Measurements from ENCODE around the gene MAK. TPM values are rescaled to one million over a fixed set of nuclear protein-coding genes. Genes with fewer than 3 reads are reported as not detected.
A peak's percentile ranks its signal among the peaks of the same experiment; 100 is the strongest.
"Not testable (repeated sequence)": the region's sequence is repeated elsewhere in the genome, so short reads cannot be mapped to it uniquely, and the experiment has no call there.

MAK gene
- polyA plus RNA-seq, 1 donor: 3.3 TPM

DNA sequence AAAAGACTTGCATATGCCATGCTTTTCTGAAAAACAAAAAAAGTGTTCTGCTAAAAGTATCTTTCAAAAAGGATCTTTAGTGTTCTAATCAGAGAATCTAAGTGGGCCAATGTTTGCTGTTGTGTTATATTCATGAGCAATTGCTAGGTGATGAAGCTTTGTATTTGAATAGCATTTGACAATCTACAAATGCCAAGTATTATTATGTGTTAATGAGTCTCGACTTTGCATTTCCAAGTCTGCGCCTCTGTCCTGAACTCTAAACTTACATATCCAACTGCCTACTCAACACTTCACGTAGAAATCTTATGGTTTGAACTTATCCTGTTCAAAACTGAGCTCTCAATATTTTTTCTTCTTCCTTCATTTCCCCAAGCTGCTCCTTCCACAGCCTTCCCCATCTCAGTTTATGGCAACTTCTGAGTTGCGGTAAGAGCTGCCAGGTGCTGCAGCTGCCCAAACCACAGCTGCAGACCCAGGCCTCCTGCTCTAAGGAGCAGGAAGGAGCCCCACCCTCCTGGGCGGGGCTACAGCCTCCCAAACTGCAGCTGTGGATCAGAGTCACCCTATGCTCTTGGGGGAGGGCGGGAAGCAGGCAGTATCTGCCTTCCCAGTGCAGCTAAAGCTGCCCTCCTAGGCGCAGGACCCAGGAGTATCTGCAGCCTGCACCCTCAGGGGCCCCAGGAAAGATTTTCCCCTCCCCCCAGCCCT lies 16.7 kb upstream of the MAK start:
- no peak for DNase-seq

DNA sequence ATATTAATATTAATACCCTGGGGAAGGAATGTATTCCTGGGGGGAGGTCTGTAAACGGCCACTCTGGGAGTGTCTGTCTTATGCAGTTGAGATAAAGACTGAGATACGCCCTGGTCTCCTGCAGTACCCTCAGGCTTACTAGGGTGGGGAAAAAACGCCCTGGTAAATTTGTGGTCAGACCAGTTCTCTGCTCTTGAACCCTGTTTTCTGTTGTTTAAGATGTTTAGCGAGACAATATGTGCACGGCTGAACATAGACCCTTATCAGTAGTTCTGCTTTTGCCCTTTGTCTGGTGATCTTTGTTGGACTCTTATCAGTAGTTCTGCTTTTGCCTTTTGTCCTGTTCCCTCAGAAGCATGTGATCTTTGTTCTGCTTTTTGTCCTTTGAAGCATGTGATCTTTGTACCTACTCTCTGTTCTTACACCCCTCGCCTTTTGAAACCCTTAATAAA lies 15.5 kb upstream of the MAK start:
- DNase-seq: not testable (repeated sequence)

DNA sequence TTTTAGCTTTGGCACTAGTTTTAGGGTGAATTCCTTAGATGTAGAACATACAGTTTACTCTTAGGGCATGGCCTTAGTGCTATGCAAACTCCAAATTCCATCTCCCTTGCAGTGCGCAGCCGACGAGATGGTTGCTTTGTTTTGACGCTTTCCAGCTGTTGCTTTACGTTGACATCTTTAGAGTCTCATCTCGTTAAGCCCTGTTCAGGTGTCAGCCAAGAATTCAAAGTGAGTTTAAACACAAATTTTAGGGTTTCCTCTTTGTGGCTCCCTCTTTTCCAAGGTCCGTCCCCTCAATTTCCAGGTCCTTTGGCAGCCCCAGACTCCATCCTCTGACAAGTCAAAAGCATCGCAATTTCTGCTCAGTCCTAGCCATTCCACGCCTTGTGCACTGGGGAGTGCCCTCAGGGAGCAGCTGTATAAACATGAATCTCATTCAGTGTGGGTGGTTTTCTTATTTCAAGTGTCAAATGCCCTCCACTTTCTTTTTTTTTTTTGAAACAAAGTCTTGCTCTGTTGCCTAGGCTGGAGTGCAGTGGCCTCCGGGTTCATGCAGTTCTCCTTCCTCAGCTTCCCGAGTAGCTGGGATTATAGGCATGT lies 14.1 kb upstream of the MAK start:
- DNase-seq: peak; percentile 55

DNA sequence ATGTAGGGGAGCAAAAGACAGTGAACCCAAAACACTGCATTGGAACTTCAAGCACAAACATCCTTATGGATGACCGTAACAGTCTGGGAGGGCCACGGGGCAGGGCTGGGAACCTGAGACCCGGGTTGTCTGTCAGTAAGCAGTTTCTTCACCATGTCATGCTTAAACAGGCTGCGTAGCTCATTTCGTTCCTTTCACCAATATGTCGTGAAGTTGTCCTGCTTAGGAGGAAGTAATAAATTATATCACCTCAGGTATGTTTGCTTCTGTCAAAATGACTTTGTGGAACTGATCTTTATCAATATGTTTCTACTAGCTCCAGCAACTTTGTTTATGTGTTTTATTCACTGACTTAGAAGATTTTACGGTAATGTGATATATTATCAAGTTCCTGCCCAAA lies 12.4 kb upstream of the MAK start:
- no peak for DNase-seq

DNA sequence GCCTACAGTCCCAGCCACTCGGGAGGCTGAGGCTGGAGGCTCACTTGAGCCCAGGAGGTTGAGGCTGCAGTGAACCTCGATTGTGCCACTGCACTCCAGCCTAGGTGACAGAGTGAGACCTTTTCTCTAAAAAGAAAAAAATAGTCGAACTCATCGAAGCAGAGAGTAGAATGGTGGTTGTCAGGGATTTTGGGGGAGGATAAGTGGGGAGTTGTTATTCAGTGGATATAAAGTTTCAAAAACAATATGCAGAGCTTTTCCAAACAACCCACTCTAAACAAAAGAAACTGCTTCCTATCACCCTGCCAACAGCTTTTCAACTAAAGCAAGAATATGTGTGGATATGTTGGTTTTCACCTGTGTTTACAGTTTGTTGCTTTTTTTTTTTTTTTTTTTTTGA lies 11.6 kb upstream of the MAK start:
- no peak for DNase-seq

DNA sequence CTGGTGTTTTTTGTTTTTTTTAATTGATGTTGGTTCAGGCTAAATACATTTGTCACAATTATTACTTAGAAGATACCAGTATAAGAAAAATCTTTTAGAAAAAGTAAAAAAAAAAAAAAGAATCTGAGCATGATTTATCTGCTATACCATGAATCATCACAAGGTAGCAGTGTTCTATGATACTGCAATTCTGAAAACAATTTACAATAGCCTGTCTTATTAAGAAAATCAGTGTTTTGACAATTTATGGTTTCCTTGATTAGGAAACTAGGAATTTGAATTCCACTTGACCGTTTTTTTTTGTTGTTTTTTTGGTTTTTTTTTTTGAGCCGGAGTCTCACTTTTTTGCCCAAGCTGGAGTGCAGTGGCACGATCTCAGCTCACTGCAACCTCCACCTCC lies 9.3 kb upstream of the MAK start:
- no peak for DNase-seq

DNA sequence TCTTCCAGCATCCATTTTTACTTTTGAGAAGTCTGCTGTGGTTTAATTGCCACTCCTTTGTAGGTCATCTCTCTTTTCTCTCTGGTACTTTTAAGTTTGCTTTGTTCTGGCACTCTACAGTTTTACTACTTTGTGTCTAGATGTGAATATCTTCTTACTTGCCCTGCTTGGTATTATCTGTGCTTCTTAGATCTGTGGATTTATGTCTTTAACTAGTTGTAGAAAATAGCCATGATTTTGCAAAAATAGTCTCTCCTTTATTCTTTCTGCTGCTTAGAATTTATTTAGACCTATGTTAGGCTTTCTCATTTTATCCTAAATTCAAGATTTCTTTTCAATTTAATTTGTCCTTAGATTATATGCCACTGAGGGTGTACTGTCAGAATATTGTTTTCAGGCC lies 5.2 kb upstream of the MAK start:
- DNase-seq: no peak

DNA sequence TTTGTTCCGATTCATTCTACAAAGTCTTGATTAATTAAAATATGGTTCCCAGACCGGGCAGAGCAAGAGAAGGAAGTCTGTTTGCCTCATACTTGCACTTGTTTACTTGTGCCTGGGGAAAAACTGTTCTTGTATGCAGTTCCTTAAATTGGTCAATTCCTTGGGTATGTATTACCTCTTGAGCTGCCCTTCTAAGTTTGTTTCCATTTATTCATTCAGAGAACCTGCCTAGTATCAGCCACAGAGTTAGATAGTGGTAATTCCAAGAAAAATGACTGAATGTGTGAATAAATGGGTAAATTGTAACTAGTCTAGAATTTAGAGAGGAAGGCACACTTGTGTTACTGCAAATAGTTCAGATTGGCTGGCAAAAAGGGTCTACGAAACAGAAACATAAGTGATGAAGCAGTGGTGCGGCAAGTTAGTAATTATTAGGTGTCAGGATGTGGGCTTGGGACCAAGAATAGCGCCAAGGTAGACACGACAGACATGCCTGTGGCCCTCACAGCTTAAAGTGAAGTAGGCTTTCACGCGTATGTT lies 525 bp upstream of the MAK start:
- DNase-seq: no peak

DNA sequence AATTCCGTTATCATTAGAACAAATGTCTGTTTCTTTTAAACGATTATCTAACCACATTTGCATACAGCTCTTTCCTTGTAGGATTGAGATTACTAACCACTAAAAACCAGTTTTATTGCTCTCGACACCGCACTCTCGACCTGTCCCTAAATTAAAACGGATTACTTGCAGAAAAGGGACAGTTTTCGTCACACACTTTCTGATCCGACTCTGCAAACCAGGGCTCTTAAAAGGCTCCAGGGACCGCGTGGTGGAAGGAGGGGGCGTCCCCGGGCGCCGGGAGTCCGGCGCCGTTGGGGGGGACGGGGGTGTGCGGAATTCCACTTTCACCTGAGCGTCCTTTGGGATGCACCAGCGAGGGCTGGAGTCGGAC lies 731 bp downstream of the MAK start:
- DNase-seq: no peak

DNA sequence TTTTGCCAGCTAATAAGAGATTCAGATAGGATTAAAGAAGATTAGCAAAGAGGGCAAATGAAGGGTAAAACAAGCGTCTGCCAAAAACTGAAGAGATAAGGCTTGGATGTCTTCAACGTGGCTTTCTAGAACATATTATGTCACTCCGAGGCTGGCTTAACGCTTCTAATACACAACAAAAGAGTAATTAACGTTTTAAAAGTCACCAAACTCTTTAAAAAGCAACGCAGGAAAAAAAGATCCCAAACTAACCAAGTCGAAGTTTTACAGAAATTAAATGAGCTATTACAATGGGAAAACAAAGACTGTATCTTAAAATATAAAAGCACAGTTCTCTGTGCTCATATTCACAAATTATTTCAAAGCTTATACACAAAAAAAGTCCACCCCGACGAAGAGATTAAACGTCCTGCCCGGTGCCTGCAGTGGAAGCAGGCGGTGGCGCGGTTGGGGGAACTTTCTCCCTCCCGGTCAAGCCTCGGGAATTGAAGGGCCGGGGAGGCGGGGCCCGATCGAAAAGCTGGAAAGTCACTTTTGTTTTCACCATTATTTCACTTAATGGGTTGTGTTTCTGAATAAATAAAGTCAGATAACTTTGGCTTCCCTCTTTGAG lies 1.2 kb downstream of the MAK start:
- peak; percentile 43 for DNase-seq

DNA sequence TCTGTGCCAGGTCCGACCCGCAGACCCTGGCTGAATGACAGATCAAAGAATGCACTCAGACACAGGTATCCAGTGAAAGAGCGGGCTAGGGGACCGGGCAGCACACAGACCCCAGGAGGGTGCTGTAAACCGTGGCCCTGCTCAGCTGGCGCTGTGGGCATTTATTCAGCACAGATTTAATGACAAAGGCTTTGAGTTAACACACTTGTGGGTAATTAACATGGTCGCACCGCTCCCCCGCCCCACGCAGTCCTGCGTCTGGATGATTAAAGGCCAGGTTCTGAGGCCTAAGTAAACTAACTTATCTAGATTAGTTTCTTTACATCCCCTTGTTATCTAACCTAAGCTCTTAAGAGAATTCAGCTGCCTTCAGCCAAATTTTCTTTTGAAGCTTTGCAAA lies 3.5 kb downstream of the MAK start:
- DNase-seq: no peak

DNA sequence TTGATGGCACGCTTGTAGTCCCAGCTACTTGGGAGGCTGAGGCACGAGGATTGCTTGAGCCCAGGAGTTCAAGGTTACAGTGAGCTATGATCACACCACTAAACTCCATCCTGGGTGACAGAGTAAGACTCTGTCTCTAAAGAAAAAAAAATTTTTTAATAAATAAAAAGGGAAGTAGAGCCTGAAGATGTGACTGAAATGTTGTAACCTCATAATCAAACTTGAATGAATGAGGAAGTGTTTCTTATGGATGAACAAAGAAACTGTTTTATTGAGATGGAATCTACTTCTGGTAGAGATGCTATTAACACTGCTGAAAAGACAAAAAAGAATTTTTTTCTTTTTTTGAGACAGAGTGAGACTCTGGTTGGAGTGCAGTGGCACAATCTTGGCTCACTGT lies 6.7 kb downstream of the MAK start:
- DNase-seq: no peak

DNA sequence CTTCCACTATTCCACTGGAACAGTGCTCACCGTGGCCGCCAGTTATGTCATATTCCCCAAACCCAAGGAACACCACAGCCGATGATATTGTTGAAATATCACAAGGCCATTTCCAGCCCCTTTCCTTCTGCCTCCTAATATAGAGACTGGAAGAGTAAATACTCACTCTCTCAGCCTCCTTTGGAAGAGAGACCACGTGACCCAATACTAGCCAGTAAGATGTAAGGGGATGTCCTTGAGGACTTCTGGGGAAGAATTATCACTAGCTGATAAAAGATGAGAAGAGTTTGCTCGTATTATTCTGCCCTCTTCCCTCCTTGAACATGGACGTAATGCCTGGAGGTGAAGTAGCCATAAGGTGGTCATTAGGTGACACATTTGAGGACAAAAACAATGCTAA lies 13.5 kb downstream of the MAK start:
- no peak for DNase-seq

DNA sequence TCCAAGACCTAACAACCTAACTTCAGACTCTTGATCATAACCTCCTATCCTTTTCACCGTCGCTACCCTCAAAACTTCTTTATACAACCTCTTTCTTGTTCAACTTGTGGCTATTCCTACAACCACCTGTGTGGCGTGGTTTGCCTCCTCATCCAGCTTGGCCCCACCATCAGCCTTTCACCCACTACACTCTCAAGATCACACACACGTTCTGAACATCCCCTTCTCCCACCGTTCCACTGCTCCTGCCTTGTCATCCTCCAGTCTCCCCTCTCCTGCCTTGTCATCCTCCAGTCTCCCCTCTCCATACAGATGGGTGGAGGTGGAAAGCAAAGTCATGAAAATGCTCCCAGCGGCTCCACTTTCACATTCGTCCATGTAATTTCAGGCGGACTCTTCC lies 14.0 kb downstream of the MAK start:
- DNase-seq: no peak

DNA sequence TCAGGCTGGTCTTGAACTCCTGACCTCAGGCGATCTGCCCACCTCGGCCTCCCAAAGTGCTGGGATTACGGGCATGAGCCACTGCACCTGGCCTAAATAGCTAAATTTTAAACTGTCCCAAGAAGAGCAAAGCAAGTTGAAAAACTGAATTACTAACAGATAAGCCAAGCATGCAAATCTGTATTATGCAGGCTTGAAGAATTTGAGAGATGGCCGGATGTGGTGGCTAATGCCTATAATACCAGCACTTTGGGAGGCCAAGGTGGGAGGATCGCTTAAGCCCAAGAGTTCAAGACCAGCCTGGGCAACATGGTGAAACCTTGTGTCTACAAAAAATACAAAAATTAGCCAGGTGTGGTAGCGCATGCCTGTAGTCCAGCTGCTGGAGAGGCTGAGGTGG lies 24.2 kb downstream of the MAK start:
- DNase-seq: not testable (repeated sequence)

DNA sequence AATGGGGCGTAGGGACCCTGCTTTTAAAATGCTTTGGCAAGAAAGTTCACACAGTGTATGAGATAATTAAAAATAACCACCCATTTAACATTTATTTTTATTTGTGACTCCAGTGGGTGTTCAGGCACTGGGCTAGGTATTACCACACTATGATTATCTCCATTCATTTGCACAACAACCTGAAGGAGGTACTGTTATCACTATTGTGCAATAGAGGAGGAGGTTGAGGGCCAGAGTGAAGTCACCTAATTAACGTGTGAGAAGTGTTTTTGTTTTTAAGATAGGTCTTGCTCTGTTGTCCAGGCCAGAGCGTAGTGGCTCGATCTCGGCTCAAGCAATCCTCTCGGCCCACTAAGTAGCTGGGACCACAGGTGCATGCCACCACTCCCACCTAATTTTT lies 29.2 kb downstream of the MAK start:
- no peak for DNase-seq

DNA sequence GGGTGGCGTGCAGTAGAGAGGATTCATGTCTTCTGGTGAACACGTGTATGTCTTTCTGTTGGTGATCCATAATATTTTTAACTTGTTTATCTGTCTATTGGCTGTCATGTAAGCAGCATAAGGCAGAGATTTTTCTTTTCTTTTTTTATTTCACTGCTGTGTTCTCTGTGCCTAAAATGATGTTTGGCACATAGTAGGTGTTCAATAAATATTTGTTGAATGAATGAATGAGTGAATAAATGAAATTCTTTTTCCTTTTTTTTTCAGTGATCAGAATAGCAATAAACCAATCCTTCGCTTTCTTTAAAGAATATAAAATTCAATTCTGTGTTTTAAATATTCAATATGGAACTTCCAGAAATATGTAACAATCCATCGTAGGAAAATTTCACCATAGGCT lies 30.0 kb downstream of the MAK start:
- no peak for DNase-seq

DNA sequence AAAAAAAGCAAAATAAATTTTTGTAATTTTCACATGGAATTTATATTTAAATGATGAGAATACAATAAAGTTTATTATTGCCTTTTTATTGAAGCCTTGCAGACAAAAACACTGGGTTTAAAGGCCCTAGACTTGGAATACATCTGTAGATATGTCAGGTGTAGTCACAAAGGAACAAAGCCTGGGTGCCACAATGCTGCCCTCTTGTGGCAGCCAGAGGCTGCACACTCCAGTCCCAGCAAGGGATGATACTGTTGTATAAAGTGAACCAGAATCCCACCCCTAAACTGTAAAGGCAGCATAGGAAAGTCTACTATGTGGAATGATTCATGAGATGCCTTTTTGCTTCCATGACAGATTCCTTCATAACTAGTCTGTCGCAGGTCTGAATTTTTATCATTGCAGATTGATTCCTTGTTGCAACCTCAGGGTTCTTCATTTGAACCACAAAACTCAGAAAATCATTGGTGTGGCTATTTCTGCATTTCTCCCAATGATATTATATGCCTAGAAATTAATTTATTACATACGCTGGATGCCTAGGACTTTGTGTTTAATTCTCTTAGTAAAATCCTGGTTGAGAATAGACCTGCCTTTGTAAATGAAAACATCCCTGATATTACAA lies 37.0 kb downstream of the MAK start:
- peak; percentile 50 for DNase-seq

DNA sequence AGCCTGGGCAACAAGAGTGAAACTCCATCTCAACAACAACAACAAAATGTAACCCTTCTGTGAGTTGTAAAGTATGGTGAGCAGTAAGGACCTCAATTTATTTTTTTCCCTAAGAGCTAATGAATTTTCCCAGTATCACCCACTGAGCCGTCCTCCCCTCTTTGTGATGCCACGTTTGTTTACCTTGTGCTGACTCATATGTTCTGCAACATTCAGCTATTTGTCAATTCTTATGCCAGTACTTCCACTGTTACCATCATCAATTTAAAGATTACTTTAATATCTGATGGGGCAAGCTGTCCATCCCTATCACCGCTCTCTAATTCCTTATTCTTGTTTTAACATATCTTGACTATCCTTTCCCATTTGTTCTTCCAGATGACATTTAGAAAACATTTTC lies 37.5 kb downstream of the MAK start:
- no peak for DNase-seq

DNA sequence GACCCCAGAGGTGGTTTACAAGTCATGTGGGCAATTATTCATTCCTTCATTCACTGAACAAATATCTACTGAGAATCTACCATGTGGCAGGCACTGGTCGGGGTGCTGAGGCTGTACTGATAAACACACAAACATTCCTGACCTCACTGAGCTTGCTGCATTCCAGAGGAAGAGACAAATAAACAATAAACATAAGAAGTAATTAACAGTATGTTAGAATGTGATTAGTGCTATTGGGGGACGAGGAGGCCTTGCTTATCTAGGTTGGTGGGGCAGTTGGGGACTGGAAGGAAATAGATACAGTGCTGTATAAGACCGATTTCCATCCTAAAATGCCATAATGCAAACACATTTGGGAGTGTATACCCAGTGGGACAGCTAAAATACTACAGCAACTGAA lies 44.1 kb downstream of the MAK start:
- DNase-seq: no peak

DNA sequence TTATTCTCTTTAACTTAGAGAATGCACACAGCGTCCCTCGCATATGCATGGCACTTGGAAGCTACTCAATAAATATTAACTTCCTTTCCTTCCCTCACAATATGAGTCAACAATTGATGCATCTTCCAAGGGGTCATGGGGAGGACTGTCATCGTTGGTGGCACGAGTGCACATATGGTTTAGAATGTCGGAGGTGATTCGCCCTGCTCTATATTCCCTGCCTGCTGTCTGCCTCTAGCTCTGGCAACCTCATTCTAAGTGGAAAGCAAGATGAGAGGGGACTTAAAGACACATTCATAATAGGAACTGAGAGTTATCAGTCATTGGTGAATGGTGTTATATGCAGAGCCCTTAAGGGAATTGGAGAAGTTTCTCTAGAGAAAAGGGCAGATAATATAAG lies 44.6 kb downstream of the MAK start:
- no peak for DNase-seq

DNA sequence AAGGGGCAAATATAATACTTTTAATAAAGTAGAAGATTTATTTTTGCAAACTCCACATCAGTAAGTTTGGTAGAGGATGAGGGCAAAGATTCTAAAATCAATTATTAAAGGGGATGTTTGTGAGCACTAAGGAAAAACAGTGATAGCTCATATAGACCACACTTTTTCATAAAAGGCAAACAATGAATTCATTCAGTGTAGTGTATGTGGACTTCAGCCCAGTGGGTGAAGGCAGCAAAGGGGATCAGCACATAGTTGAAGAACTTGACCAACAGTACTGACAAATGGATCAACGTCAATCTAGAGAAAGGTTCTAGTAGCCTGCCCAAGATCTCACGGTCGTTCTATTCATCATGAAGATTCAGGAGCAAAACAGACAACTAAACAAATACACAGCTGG lies 45.3 kb downstream of the MAK start:
- no peak for DNase-seq

DNA sequence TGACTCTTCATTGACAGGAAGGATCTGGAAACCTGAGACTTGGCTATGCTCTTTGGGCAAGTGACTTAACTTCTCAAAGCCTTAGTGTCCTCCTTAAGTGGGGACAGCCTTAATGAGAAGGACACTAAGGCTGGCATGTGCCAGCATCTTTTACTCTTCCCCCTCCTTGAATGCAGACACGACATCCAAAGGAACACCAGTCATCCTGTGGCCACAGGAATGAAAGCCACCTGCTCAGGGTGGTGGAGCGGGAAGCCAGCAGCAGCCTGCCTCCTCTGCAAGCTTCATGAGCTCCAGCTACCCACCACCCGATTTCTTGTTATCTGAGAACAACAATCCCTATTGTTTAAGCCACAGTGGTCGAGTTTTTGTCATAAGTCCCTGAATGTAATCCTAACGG lies 46.2 kb downstream of the MAK start:
- DNase-seq: no peak
